H1 (cell line): ENCODE data around the gene BCAM. TPM values are rescaled to one million over a fixed set of nuclear protein-coding genes. Genes with fewer than 3 reads are reported as not detected.

Source experiments
- CTCF ChIA-PET: fragments of 300-600 bp; sonication (Branson Sonifier 250); formaldehyde crosslinking; loops from one replicate; lab custom pipeline; 2021; ENCODE audit not compliant: partially characterized antibody; lab: Charles Lee
- POLR2A ChIA-PET: fragments of 300-600 bp; sonication (Branson Sonifier 250); formaldehyde crosslinking; loops from one replicate; lab custom pipeline; 2021; ENCODE audit warnings: inconsistent platforms; ENCODE audit not compliant: partially characterized antibody; lab: Charles Lee
- DNase-seq, 2 experiments: peaks; one replicate each; pipeline versions ENCODE4 v3.0.0 to v3.0.0-alpha.2; 2010 to 2022; ENCODE audit warnings: low spot score in 2 of 2, low read depth in 1 of 2, mixed read lengths in 1 of 2
- FAIRE-seq: peaks from 2 replicates; lab custom pipeline; 2011; peaks lifted over from hg19 to GRCh38; lab: Jason Lieb, UNC
- H2AFZ ChIP-seq: 2 replicates; pipeline ENCODE4 v1.8.1; 2012; ENCODE audit warnings: low read length, inconsistent platforms
- H2AK5ac ChIP-seq: 2 replicates; pipeline ENCODE4 v1.6.1; 2013; ENCODE audit warnings: low read depth, low read length
- H2BK120ac ChIP-seq: replicated peaks from 2 replicates; pipeline ENCODE3; 2013; ENCODE audit warnings: low read depth, low read length, inconsistent platforms
- H2BK12ac ChIP-seq: 2 replicates; pipeline ENCODE4 v1.6.1; 2013; ENCODE audit warnings: low read depth, low read length
- H2BK15ac ChIP-seq: 2 replicates; pipeline ENCODE4 v1.6.1; 2013; ENCODE audit warnings: low read length
- H2BK20ac ChIP-seq: 2 replicates; pipeline ENCODE4 v1.6.1; 2013; ENCODE audit warnings: low read length
- H2BK5ac ChIP-seq: 2 replicates; pipeline ENCODE4 v1.6.1; 2013; ENCODE audit warnings: low read depth, low read length
- H3K14ac ChIP-seq: 2 replicates; pipeline ENCODE4 v1.6.1; 2013; ENCODE audit warnings: inconsistent platforms; ENCODE audit not compliant: insufficient read length
- H3K18ac ChIP-seq: 2 replicates; pipeline ENCODE4 v1.6.1; 2013; ENCODE audit warnings: low read length; ENCODE audit errors: extremely low read depth
- H3K23ac ChIP-seq: 2 replicates; pipeline ENCODE4 v1.6.1; 2013; ENCODE audit warnings: inconsistent platforms; ENCODE audit not compliant: insufficient read length
- H3K23me2 ChIP-seq: 2 replicates; pipeline ENCODE4 v1.6.1; 2013; ENCODE audit warnings: low read depth, low read length
- H3K27ac ChIP-seq: 2 replicates; pipeline ENCODE4 v1.6.1; 2011; ENCODE audit warnings: low read depth, low read length, inconsistent platforms
- H3K27me3 ChIP-seq, 4 experiments: replicated peaks in 1 of 4; 1 replicate in 1 of 4; 2 replicates in 3 of 4; pipeline versions ENCODE4 v1.6.1 to v1.8.1; 2011 to 2013; ENCODE audit warnings: low read length in 3 of 4, mild to moderate bottlenecking in 3 of 4, inconsistent platforms in 2 of 4, mixed read lengths in 2 of 4, moderate library complexity in 1 of 4; ENCODE audit not compliant: control insufficient read depth in 3 of 4, insufficient read depth in 3 of 4; ENCODE audit errors: extremely low read depth in 1 of 4
- H3K36me3 ChIP-seq, 4 experiments: 2 replicates each; pipeline versions ENCODE4 v1.6.1 to v1.8.1; 2011 to 2013; ENCODE audit warnings: mild to moderate bottlenecking in 4 of 4, low read length in 3 of 4, moderate library complexity in 2 of 4, control low read depth in 1 of 4, inconsistent platforms in 1 of 4; ENCODE audit not compliant: insufficient read depth in 4 of 4, control insufficient read depth in 2 of 4
- H3K4ac ChIP-seq: replicated peaks from 2 replicates; pipeline ENCODE3; 2013; ENCODE audit warnings: low read length, low read depth, mixed read lengths, inconsistent platforms; ENCODE audit not compliant: insufficient read length
- H3K4me1 ChIP-seq, 4 experiments: replicated peaks in 1 of 4; 1 replicate in 1 of 4; 2 replicates in 3 of 4; pipeline versions ENCODE4 v1.6.1 to v1.8.1; 2011 to 2013; ENCODE audit warnings: low read length in 3 of 4, inconsistent platforms in 2 of 4, mixed read lengths in 1 of 4; ENCODE audit not compliant: insufficient read depth in 4 of 4, control insufficient read depth in 3 of 4
- H3K4me2 ChIP-seq, 2 experiments: 2 replicates each; pipeline versions ENCODE4 v1.6.1 to v1.8.1; 2011 to 2013; ENCODE audit warnings: low read depth in 2 of 2, low read length in 2 of 2, control low read depth in 1 of 2, inconsistent platforms in 1 of 2, mild to moderate bottlenecking in 1 of 2; ENCODE audit not compliant: insufficient read depth in 1 of 2
- H3K4me3 ChIP-seq, 4 experiments: fragments of 200-600, 300-600 bp in 1 of 4; sonication (generic), shearing (Covaris generic), sonication (Bioruptor Twin) in 1 of 4; 2 replicates each; pipeline versions ENCODE4 v1.5.1 to v1.8.1; 2011 to 2016; ENCODE audit warnings: low read length in 4 of 4, low read depth in 3 of 4, control low read depth in 2 of 4, inconsistent platforms in 2 of 4, mild to moderate bottlenecking in 2 of 4, mixed read lengths in 1 of 4, moderate library complexity in 1 of 4; ENCODE audit not compliant: insufficient read depth in 2 of 4; ENCODE audit errors: extremely low read depth in 1 of 4
- H3K56ac ChIP-seq: replicated peaks from 2 replicates; pipeline ENCODE3; 2013; ENCODE audit warnings: low read depth, mild to moderate bottlenecking, mixed read lengths, low read length, inconsistent platforms; ENCODE audit not compliant: insufficient read length
- H3K79me1 ChIP-seq: 2 replicates; pipeline ENCODE4 v1.6.1; 2013; ENCODE audit warnings: low read depth, low read length, control low read depth
- H3K79me2 ChIP-seq, 2 experiments: 2 replicates each; pipeline versions ENCODE4 v1.6.1 to v1.8.1; 2012 to 2013; ENCODE audit warnings: low read length in 2 of 2, mild to moderate bottlenecking in 2 of 2, inconsistent platforms in 1 of 2; ENCODE audit not compliant: insufficient read depth in 2 of 2, control insufficient read depth in 1 of 2
- H3K9ac ChIP-seq, 4 experiments: replicated peaks in 1 of 4; 1 replicate in 1 of 4; 2 replicates in 3 of 4; pipeline versions ENCODE4 v1.6.1 to v1.8.1; 2011 to 2013; ENCODE audit warnings: low read depth in 3 of 4, low read length in 3 of 4, control low read depth in 2 of 4, mild to moderate bottlenecking in 2 of 4, moderate library complexity in 2 of 4, inconsistent platforms in 1 of 4; ENCODE audit errors: extremely low read depth in 1 of 4
- H3K9me3 ChIP-seq, 2 experiments: 2 replicates each; pipeline versions ENCODE4 v1.6.1 to v1.8.1; 2012 to 2013; ENCODE audit warnings: mild to moderate bottlenecking in 2 of 2, moderate library complexity in 2 of 2, control low read depth in 1 of 2, inconsistent platforms in 1 of 2, low read depth in 1 of 2, low read length in 1 of 2, mixed read lengths in 1 of 2; ENCODE audit not compliant: insufficient read depth in 2 of 2
- H4K20me1 ChIP-seq, 2 experiments: replicated peaks in 1 of 2; 2 replicates each; pipeline versions ENCODE3 to v1.8.1; 2011 to 2013; ENCODE audit warnings: inconsistent platforms in 2 of 2, low read length in 2 of 2, mild to moderate bottlenecking in 1 of 2; ENCODE audit not compliant: insufficient read depth in 2 of 2, control insufficient read depth in 1 of 2
- H4K5ac ChIP-seq: 2 replicates; pipeline ENCODE4 v1.6.1; 2013; ENCODE audit warnings: low read length, low read depth, mixed read lengths, inconsistent platforms; ENCODE audit not compliant: insufficient read length
- H4K8ac ChIP-seq: 2 replicates; pipeline ENCODE4 v1.8.0; 2013; ENCODE audit warnings: mild to moderate bottlenecking, moderate library complexity, low read length, inconsistent platforms; ENCODE audit not compliant: insufficient read depth; ENCODE audit errors: extremely low read depth
- H4K91ac ChIP-seq: replicated peaks from 2 replicates; pipeline ENCODE3; 2013; ENCODE audit warnings: low read length, mixed read lengths, inconsistent platforms; ENCODE audit not compliant: insufficient read length
- BACH1 ChIP-seq: IDR thresholded peaks from 2 replicates; pipeline ENCODE4 v1.6.1; 2012; ENCODE audit warnings: low read length, improper control_type of control experiment
- CHD2 ChIP-seq: IDR thresholded peaks from 2 replicates; pipeline ENCODE4 v1.6.1; 2012; ENCODE audit warnings: low read length, improper control_type of control experiment
- EZH2 ChIP-seq: fragments of 200-600 bp; sonication (generic); IDR thresholded peaks from 2 replicates; pipeline ENCODE4 v1.7.1; 2012; ENCODE audit warnings: low read depth, mild to moderate bottlenecking, moderate library complexity, low read length, inconsistent platforms; ENCODE audit not compliant: severe bottlenecking
- HDAC2 ChIP-seq, 2 experiments: fragments of 300-600 bp in 1 of 2; sonication (generic) in 1 of 2; IDR thresholded peaks; 2 replicates each; pipeline ENCODE4 v1.6.1; 2011 to 2012; ENCODE audit warnings: low read depth in 2 of 2, low read length in 2 of 2, mild to moderate bottlenecking in 2 of 2, moderate library complexity in 2 of 2, borderline replicate concordance in 1 of 2, inconsistent platforms in 1 of 2
- KDM4A ChIP-seq: IDR thresholded peaks from one replicate; pipeline ENCODE4 v1.7.1; 2012; ENCODE audit warnings: low read depth, mild to moderate bottlenecking, moderate library complexity, low read length, inconsistent platforms; ENCODE audit not compliant: severe bottlenecking
- POLR2A ChIP-seq, 2 experiments: IDR thresholded peaks; 1 replicate in 1 of 2; 2 replicates in 1 of 2; pipeline ENCODE4 v1.6.1; 2011; ENCODE audit warnings: low read depth in 2 of 2, low read length in 2 of 2, mild to moderate bottlenecking in 2 of 2; ENCODE audit errors: control extremely low read depth in 1 of 2
- POLR2AphosphoS5 ChIP-seq: IDR thresholded peaks from 2 replicates; pipeline ENCODE4 v1.6.1; 2011; ENCODE audit warnings: low read depth, low read length
- TAF7 ChIP-seq: optimal IDR thresholded peaks from 2 replicates; pipeline ENCODE3; 2011; ENCODE audit warnings: low read depth, mild to moderate bottlenecking, inconsistent platforms, low read length, moderate library complexity, borderline replicate concordance
- TBP ChIP-seq: IDR thresholded peaks from 2 replicates; pipeline ENCODE4 v1.6.1; 2011; ENCODE audit warnings: low read depth, low read length, improper control_type of control experiment
- WGBS, 2 experiments: shearing (Covaris generic) in 1 of 2; methylation state at CpG; one replicate each; pipeline versions ENCODE4 v1.1.6 to v1.1.7; 2013 to 2015; ENCODE audit warnings: low lambda C conversion rate in 2 of 2, mixed read lengths in 2 of 2, inconsistent platforms in 1 of 2, low coverage in 1 of 2, missing lambda C conversion rate in 1 of 2; ENCODE audit not compliant: insufficient replicate concordance in 2 of 2, insufficient coverage in 1 of 2, insufficient read length in 1 of 2; ENCODE audit errors: extremely low coverage in 1 of 2, missing lambda C conversion rate in 1 of 2; 5-methylcytosine and 5-hydroxymethylcytosine counted together
- polyA plus RNA-seq, 7 experiments: library from polyadenylated mRNA; depleted of rRNA in 3 of 7; stranded (reverse) in 5 of 7; unstranded in 2 of 7; fragments of >200 nt in 5 of 7; fragments of 200-250 nt in 2 of 7; gene quantifications; 1 replicate in 5 of 7; 2 replicates in 1 of 7; 4 replicates in 1 of 7; pipeline versions ENCODE4 v1.2.1 to v1.2.3, GENCODE V29; 2011 to 2013; ENCODE audit warnings: missing spikeins in 2 of 7, mixed read lengths in 2 of 7
- total RNA-seq: library from RNA; stranded (reverse); fragmentation: NEBNext Ultra II Directional; extraction: Animal tissue kit (Norgen Biotek cat#: 25700); gene quantifications from 2 replicates; pipeline ENCODE4 v1.2.1, GENCODE V29; 2021
- TF ChIP-seq, protein P1 (sequence below): IDR thresholded peaks from 2 replicates; pipeline ENCODE4 v1.6.1; 2012; ENCODE audit warnings: inconsistent platforms

Gene BCAM
- total and polyA plus RNA-seq, 2 of the 8 experiments (the other 6 are each of a cell fraction or from before 2014, with no cell fraction given) = 32.5 to 81.4 TPM

DNA sequence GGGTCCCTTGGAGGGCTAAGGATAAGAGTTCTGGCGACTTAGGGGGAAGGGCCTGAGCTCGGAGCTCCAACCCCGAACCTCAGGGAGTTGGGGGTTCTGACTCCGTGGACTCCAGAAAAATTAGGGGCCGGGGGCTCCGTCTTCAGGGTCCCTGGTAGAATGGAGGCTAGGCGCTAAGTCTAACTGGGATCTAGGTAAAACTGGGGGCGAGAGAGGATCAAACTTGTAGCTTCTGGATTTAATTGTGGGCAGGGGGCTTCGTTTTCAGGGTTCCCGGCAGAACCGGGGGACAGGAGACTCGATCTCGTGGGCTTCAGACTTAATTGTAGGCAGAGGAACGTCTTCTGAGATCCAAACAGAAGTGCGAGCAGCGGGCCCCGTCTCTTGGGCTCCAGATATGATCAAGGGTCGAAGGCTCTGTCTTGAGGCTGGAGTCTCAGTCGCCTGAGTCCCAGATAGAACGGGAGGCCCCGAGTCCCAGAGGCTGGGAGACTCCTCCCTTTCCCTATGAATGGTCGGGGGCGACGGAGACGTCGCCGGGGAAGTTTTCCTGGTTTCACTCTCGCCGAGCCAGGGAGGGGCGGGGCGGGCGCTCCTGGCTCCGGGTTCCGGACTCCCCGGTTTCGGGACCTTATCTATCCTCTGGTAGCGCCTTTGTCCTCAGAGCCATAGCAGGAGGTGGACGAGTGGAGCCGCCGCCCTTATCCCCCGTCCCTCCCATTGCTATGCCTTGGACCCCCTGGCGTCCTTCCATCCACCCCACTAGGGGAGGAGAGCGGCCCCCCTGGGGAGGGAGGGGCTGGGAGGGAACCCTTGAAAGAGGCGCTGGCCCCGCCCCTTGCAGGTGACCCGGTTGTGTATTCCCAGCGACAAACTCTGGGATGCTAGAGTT lies 38.5 kb downstream of the BCAM start:
- no peak for FAIRE-seq
- Histone ChIP-seq H3K23me2 (peaks cover 18% of the 10 kb centered on the region), H2AK5ac (0 out of 2 replicates have a peak overlapping the region, but pooled peaks have one; percentile 65), H3K4me1 (peaks cover 14 to 24% (median 16%) of the 10 kb centered on the region in 4 experiments), H3K27me3 (no peaks in the 10 kb centered on the region), H4K5ac (peak overlapping the region; percentile 61), H3K23ac (no peak overlapping the region), H2BK12ac (peak overlapping the region; percentile 84; the same call in 1 of the 2 replicates), H2AFZ (no peak overlapping the region), H2BK120ac (peak overlapping the region; percentile 62), H3K18ac (peak overlapping the region; percentile 93), H2BK15ac (no peak overlapping the region), H3K27ac (peak overlapping the region; percentile 92), H4K8ac (peak overlapping the region; percentile 81; the same call in 1 of the 2 replicates), H4K20me1 (peaks cover 18 to 27% of the 10 kb centered on the region in 2 experiments), H2BK5ac (peak overlapping the region; percentile 88), H3K36me3 (no peaks in the 10 kb centered on the region), H4K91ac (peak overlapping the region; percentile 72), H3K9me3 (no peaks in the 10 kb centered on the region), H3K79me2 (peaks cover 19 to 55% of the 10 kb centered on the region in 2 experiments), H3K4me3 (peak overlapping the region; percentile 77 to 98 (median 92)), H3K79me1 (peaks cover 13% of the 10 kb centered on the region), H3K4me2 (peak overlapping the region; percentile 85 to 95), H3K14ac (no peak overlapping the region), H3K56ac (peak overlapping the region; percentile 87), H3K9ac (peak overlapping the region; percentile 83 to 90 (median 88)), H2BK20ac (peak overlapping the region; percentile 32; the same call in 1 of the 2 replicates), H3K4ac (peak overlapping the region; percentile 58)
- WGBS, 2 experiments = 1% methylated on average over 35 of the region's 47 CpGs; no CpG with 5 or more reads in 1 of the 2 experiments
- peak in 1 of 2 experiments; percentile 78 for DNase-seq
- CTCF ChIA-PET = interaction anchor here (0.9 to 2.5 kb wide), 12 partner anchors 17 to 340 kb away, joined by 3 to 19 read pairs (median 4); partner anchors contain the start of genes BCAM and CBLC
- POLR2A ChIA-PET = interaction anchor here (0.6 to 6.6 kb wide), 25 partner anchors 11 to 231 kb away, joined by 3 to 65 read pairs (median 5); partner anchors contain the start of genes APOE, BCAM, GEMIN7 and TOMM40
- TF ChIP-seq KDM4A (no peak), CHD2 (no peak), TBP (0 out of 2 replicates have a peak, but pooled peaks have one; percentile 15), BACH1 (no peak), TAF7 (peak; percentile 25), HDAC2 (IDR thresholded peaks at IDR 0.05; ENCODE audit: borderline replicate concordance in 1 of 2, low read depth in 2 of 2, low read length in 2 of 2) (0 out of 4 replicates have a peak, but pooled peaks of 1 of the 2 experiments have one; percentile 42), POLR2A (IDR thresholded peaks at IDR 0.05; ENCODE audit: control extremely low read depth in 1 of 2, low read depth in 2 of 2, low read length in 2 of 2) (peak; percentile 47 to 55; a peak in 2 of 3 replicates), EZH2 (no peak), POLR2AphosphoS5 (peak; percentile 59)
- TF ChIP-seq, protein P1, sequence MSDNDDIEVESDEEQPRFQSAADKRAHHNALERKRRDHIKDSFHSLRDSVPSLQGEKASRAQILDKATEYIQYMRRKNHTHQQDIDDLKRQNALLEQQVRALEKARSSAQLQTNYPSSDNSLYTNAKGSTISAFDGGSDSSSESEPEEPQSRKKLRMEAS = no peak
